PFSK-1 (cell line): ENCODE results near the gene IRF1.

Source experiments
- POLR2AphosphoS5 ChIP-seq: IDR thresholded peaks from 2 replicates; pipeline ENCODE4 v1.6.1; 2012; ENCODE audit warnings: low read depth, mild to moderate bottlenecking, control low read depth, low read length, moderate library complexity
- REST ChIP-seq, 2 experiments: IDR thresholded peaks; 2 replicates each; pipeline versions ENCODE4 v1.6.1 to v1.8.0; 2011 to 2012; ENCODE audit warnings: low read depth in 2 of 2, low read length in 2 of 2, control low read depth in 1 of 2, inconsistent platforms in 1 of 2, mild to moderate bottlenecking in 1 of 2, moderate library complexity in 1 of 2; ENCODE audit not compliant: insufficient read depth in 1 of 2
- SIN3A ChIP-seq: IDR thresholded peaks from 2 replicates; pipeline ENCODE4 v1.6.1; 2012; ENCODE audit warnings: mild to moderate bottlenecking, low read length, moderate library complexity, borderline replicate concordance; ENCODE audit not compliant: insufficient read depth
- TAF1 ChIP-seq: IDR thresholded peaks from 2 replicates; pipeline ENCODE4 v1.6.1; 2012; ENCODE audit warnings: low read length, control low read depth, borderline replicate concordance; ENCODE audit not compliant: insufficient read depth

GRCh38 chr5:132471151-132471907 is 19.2 kb downstream of the IRF1 start:
- TF ChIP-seq POLR2AphosphoS5, result no peak
- no peak for TF ChIP-seq SIN3A
- no peak for TF ChIP-seq REST (IDR thresholded peaks at IDR 0.05; ENCODE audit: insufficient read depth in 1 of 2, low read depth in 2 of 2, low read length in 2 of 2)
- TF ChIP-seq TAF1, result no peak
